ENCODE measurements around the gene BCKDHA.
"Not testable (repeated sequence)": the region's sequence is repeated elsewhere in the genome, so short reads cannot be mapped to it uniquely, and the experiment has no call there.

The BCKDHA gene

DNA sequence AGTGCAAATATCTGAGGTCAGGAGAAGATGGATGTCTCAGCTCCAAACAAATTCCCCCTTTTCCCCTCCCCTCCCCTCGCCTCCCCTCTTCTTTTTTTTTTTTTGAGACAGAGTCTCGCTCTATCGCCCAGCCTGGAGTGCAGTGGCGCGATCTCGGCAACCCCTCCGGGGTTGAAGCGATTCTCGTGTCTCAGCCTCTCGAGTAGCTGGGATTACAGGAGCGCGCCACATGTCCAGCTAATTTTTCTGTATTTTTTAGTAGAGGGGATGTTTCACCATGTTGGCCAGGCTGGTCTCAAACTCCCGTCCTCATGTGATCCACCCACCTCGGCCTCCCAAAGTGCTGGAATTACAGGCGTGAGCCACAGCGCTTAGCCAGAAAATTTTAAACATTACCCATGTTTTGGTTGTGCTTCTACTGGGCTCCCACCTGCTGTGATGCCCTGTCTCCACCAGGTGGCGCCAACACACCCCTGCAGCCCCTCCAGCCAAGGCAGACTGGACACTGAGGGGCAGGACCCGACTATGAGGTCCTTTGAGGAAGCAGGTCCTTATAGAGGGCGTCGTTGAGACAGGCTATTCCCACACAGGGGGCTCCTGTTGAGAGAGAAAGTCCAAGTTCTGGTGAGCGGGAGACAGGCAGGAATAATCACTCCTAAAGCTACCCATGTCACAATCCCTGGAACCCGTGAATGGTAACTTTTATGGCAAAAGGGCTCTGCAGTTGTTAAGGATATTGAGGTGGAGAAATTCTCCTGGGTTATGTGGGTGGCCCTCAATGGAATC is 51.7 kb downstream of the BCKDHA start:
- DNase-seq: peak; percentile 86

DNA sequence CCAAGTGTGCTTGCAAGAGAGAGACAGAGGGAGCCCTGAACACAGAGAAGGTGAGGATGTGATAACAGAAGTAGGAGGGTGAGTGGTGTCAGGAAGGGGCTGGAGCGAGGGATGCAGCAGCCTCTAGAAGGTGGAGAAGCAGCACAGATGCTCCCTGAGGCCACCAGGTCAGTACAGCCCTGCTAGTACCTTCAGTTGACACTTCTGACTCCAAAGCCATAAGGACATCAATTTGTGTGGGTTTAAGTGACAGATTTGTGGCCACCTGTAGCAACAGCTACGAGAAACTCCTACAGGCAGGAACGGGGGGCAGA is 52.2 kb downstream of the BCKDHA start:
- no peak for DNase-seq

DNA sequence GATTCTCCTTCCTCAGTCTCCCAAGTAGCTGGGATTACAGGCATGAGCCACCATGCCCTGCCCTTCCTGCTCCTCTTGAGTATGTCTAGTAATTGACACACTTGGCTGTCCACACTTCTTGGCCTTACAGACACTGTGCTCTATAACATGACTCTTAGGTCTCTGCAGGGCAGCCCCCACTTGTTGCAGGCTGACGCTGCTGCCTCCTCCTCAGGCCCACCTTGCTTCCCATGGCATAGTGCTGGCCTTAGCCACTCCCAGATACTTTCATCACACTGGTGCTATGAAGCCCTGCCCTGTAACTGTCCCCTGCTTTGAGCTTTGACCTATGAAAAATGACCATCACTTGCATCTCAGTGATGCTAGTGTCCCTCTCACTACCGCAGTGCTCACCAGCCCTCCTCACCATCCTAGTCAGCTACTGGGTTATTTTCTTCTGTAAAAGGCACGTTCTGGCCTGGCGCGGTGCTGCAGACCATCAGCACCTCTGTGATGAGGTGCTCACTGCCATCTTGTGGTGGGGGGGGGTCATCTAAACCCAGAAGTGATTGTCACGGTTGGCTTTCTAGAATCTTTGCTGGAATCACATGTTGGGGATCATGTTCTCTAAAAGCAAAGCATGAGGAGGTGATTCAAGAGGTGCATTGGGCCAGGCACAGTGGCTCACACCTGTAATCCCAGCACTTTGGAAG is 55.1 kb downstream of the BCKDHA start:
- no peak for DNase-seq

GRCh38 chr19:41455936-41456335 is 58.3 kb downstream of the BCKDHA start:
- no peak for DNase-seq

DNA sequence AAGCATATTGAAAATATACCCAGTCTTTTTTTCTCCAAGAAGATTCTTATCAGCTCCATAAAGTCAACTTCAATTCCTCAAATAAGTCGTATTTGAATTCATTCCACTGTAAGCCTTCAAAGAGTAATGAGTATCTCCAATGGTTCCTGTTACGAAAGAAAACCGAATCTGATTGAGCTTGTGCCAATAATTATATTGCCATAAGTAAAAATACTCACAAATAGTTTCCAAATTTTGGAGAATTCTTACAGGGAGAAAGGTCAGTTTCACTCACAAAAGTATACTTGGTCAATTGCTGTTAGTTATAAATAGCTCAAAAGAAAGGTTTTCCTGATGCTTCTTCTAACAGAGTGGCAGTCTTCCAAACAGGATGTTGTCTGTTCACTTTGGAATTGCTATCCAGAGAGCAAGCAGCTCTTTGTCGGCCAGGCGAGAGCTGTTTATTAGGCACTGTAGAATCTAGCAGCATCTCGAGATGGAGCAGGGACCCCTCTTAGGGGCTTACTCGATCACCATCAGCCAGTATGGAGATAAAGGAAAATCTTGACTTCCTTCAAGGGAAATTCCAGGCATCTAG is 58.8 kb downstream of the BCKDHA start:
- DNase-seq: no peak

DNA sequence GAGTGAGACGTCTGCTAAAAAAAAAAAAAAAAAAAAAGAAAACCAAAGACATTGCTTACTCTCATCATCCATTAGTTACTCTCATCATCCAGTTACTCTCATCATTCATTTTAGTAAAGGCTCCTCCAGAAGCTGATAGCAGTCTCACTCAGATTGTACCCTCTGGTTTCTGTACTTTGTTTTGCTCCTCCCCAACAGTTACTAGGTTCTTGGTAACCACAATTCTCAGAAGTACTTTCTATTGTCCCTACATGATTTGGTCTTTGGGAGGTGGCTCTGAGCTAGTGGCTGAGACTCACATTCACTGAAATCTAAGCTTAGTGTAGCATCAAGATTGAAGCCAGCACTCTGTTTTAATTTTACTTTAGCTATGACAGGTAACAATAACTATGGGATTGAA is 59.6 kb downstream of the BCKDHA start:
- DNase-seq: no peak

GRCh38 chr19:41462497-41462896 is 64.9 kb downstream of the BCKDHA start:
- DNase-seq: no peak

- DNase-seq: not testable (repeated sequence)
These were observed 65.9 kb downstream of the BCKDHA start for GRCh38 chr19:41463257-41464256.

All from femur (tissue), 1 donor.